Cardiac septum (tissue), 1 donor: ENCODE measurements around the gene TNS1. TPM values are rescaled to one million over a fixed set of nuclear protein-coding genes. Genes with fewer than 3 reads are reported as not detected.

Source experiments
- DNase-seq: peaks from one replicate; pipeline ENCODE4 v3.0.0-alpha.2; 2020; ENCODE audit warnings: low spot score
- intact Hi-C: fragments of 100-400 bp; cut with DNase I; formaldehyde crosslinking; loops from one replicate; pipeline ENCODE4 v1.14.0; 2022
- total RNA-seq: library from RNA; stranded (reverse); fragmentation: NEBNext Ultra II Directional; extraction: Animal tissue kit (Norgen Biotek cat#: 25700); gene quantifications from one replicate; pipeline ENCODE4 v1.2.1, GENCODE V29; 2021
- donor health status: DM: no; HTN: no; CAD: no.

Gene TNS1
- total RNA-seq, 1 donor from 2014 or later = 870 TPM

- peak; percentile 91 for DNase-seq
- intact Hi-C loops = loop anchor here (2.0 kb wide), 1 partner anchor 20 kb away; no protein-coding TSS in a partner anchor
Measured at GRCh38 chr2:217836901-217837491, 165.8 kb downstream of the TNS1 start.

GRCh38 chr2:217835931-217836891, 166.6 kb downstream of the TNS1 start:
- intact Hi-C loops = loop anchor here (2.0 kb wide), 1 partner anchor 21 kb away; no protein-coding TSS in a partner anchor

GRCh38 chr2:217834744-217835513, 167.9 kb downstream of the TNS1 start:
- intact Hi-C loops = no loop called here
- DNase-seq = peak; percentile 67

More at GRCh38 chr2:217835931-217836891, 166.6 kb downstream of the TNS1 start:
- no peak for DNase-seq

DNA sequence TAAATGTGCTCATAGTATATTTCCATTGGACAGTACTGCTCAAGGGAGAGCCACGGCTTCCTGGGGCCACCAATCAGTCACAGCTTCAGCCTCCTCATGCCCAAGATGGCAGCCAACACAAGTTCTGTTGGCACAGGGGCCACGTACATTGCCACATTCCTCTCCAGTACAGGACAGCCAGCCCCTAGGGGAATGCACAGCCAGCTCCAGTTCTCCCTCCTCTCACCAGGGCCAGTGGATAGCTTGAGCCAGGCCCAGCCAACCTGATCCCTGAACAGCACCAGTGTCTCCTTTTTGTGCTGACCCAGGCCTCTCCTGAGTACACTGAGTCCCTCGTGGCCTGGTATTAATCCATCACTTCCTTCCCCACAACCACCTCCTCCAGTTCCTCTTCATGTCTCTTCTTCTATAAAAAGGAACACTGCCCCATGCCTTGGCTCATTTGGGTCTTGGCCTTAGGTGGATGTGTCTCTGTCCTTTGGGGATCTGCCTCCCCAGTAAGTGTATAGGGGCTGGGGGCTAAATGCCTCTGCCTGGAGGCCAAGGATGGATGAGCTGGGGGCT, 168.7 kb downstream of the TNS1 start:
- intact Hi-C loops = no loop called here
- DNase-seq = peak; percentile 76

- intact Hi-C loops = no loop called here
- DNase-seq = no peak
Measured at GRCh38 chr2:217833439-217833838, 169.4 kb downstream of the TNS1 start.

- intact Hi-C loops = no loop called here
- DNase-seq = no peak
Measured at GRCh38 chr2:217832987-217833386, 169.8 kb downstream of the TNS1 start.

DNA sequence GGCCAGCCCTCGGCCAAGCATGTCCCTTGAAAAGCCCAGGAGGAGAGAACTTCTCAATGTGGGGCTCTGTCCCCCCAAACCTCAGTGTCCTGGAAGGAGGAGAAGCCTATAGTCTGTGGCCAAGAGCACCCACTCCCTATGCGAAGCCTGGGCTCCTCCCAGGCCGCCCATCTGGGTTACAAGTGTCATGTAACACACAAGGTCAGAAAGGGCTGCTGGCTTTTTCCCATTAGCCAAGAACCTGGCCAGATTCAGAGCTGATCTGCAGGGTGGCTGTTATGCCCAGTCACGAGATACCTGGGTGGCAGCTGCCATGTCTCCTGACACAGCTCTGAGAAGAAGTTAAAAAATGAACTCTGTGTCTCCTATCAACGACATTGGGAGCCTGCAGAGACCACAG, 170.7 kb downstream of the TNS1 start:
- intact Hi-C loops = no loop called here
- DNase-seq = no peak

- no peak for DNase-seq
- intact Hi-C loops = no loop called here
Measured at GRCh38 chr2:217831306-217831705, 171.5 kb downstream of the TNS1 start.

- DNase-seq = no peak
- intact Hi-C loops = no loop called here
Measured at GRCh38 chr2:217830807-217831206, 172.0 kb downstream of the TNS1 start.

DNA sequence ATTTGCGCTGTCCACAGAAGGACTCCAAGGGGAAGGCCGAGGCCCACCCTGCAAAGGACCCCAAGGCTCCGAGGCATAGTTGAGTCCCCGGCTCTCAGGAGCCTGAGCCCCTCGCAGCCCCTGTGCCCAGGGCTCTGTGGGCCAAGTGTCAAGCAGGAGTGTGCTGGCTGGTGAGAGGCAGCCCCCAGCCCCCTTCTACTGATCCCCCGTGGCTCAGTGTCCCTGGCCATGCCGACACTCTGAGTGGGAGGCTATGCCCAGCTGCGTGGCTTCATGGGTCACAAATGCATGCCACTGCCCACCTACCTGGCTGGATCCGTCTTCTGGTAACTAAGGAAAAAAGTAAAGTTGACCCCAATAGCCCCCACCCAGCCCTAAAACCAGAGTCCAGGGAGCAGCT, 172.7 kb downstream of the TNS1 start:
- intact Hi-C loops = no loop called here
- DNase-seq = no peak

DNA sequence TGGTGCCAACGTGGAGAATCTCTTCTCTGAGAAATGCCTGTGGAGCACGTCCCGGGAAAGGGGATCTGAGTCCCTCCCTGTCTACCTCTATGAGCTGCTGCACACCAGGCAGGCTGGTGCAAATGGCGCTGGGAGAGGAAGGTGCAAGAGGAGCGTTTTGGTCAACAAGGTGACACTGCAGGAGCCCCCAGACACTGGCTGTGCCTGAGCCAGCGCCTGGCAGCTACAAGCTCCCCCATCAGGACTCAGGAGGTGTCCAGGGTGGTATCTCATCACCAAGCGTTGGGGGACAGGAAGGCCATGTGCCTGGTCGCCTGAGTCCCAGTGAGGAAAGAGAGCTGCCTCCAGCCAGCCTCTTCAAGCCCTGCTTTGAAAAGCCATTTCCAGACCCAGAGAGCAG, 173.4 kb downstream of the TNS1 start:
- DNase-seq = no peak
- intact Hi-C loops = no loop called here

- no peak for DNase-seq
- intact Hi-C loops = no loop called here
Measured at GRCh38 chr2:217828336-217828735, 174.5 kb downstream of the TNS1 start.

GRCh38 chr2:217827430-217828201, 175.2 kb downstream of the TNS1 start:
- no peak for DNase-seq
- intact Hi-C loops = no loop called here

DNA sequence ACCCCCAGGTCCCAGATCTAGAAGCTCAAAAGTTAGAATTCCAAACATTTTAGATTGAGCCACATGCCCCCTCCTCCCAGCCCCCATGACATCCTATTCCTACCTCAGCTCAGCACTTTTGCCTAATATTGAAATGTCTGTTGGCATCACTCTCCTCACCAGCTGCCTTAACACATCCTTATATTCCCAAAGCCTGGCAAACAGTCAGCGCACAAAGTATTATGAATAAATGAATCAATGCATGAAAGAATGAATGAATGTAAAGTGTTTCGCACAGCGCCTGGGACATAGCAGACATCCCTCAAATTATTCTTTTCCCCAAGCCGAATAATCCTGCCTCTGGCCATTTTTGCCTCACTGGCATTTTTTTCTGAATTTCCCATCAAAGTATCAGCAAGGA, 175.8 kb downstream of the TNS1 start:
- no peak for DNase-seq
- intact Hi-C loops = no loop called here

- intact Hi-C loops = no loop called here
Measured at GRCh38 chr2:217826520-217826919, 176.3 kb downstream of the TNS1 start.

GRCh38 chr2:217825469-217826235, 177.1 kb downstream of the TNS1 start:
- DNase-seq = no peak
- intact Hi-C loops = no loop called here

More at GRCh38 chr2:217826520-217826919, 176.3 kb downstream of the TNS1 start:
- no peak for DNase-seq

GRCh38 chr2:217824223-217824622, 178.6 kb downstream of the TNS1 start:
- intact Hi-C loops = no loop called here
- no peak for DNase-seq

GRCh38 chr2:217823626-217824025, 179.2 kb downstream of the TNS1 start:
- no peak for DNase-seq
- intact Hi-C loops = no loop called here
